HG02763 (cell line): ENCODE data around the gene BCL2L11.
"Not testable (repeated sequence)": the region's sequence is repeated elsewhere in the genome, so short reads cannot be mapped to it uniquely, and the experiment has no call there.

Experiments used
- ATAC-seq: cut with Tn5 transposase; IDR thresholded peaks from one replicate; pipeline ENCODE4 v1.9.1; 2021; ENCODE audit warnings: mild to moderate bottlenecking, moderate library complexity; ENCODE audit not compliant: unreplicated experiment

BCL2L11 gene

DNA sequence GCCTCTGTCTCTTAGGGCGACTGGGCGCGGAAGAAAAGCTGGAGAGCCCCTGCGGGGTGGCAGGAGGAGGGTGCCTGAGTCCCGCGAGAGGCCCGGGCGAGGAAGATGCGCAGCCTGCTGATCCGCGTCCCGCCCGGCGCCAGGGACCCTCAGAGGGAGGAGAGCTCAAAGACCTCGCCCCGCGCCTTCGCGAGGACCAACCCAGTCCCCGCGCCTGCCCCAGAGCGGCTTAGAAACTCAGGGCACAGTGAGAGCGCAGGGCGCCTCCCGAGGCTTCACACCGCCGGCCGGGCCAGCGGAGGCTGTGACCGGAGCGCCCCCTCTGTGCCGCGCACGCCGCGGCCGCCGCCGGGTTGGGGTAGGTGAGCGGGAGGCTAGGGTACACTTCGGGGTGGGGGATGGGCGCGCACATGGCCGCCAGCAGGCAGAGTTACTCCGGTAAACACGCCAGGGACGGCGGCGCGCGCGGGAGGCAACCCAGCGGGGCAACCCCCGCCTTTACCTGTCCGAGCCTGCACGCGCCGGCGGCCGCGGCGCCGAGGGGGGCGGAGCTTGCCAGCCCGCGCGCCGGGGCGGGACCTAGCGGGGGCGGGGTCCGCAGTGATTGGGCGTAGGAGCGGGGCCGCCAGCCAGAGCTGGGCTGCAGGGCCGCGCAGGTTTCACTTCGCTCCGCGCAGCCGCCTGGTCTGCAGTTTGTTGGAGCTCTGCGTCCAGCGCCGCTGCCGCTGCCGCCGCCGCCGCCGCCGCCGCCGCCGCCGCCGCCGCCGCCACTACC, at the start of gene BCL2L11:
Gene BCL2L11, plus strand, starts transcription at position 662 of the 775 bp plus-strand sequence. CDS start 2,832 bp downstream, outside the sequence.
- ATAC-seq: peak; percentile 57

GRCh38 chr2:111071600-111072171, 49.0 kb upstream of the BCL2L11 start:
- ATAC-seq: no peak

DNA sequence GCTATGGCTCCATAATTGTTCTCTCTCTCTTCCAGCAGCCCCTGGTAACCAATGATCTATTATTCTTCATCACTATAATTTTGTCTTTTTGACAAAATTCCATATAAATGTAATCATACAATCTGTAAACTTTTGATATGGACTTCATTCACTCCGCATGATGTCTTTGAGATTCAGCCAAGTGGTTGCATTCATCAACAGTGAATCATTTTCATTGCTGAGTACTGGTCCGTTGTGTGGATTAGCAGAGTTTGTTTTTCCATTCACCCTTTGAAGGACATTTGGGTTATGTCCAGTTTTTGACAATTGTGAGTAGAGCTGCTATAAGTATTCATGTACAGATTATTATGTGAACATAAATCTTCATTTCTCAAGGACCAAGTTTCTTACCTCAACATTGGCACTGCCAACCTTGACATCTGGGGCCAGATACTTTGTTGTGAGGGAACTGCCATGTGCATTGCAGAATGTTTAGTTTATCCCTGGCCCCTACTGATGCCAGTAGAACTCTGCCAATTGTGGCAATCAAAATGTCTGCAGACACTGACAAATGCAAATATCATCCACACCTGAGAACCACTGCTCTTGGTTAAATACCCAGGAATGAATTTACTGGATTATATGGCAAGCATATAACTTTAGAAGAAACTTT, 48.4 kb upstream of the BCL2L11 start:
- no peak for ATAC-seq

DNA sequence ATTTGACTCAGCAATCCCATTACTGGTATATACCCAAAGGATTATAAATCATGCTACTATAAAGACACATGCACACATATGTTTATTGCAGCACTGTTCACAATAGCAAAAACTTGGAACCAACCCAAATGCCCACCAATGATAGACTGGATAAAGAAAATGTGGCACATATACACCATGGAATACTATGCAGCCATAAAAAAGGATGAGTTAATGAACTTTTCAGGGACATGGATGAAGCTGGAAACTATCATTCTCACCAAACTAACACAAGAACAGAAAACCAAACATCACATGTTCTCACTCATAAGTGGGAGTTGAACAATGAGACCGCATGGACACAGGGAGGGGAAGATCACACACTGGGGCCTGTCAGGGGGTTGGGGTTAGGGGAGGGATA, 38.1 kb upstream of the BCL2L11 start:
- not testable (repeated sequence) for ATAC-seq

DNA sequence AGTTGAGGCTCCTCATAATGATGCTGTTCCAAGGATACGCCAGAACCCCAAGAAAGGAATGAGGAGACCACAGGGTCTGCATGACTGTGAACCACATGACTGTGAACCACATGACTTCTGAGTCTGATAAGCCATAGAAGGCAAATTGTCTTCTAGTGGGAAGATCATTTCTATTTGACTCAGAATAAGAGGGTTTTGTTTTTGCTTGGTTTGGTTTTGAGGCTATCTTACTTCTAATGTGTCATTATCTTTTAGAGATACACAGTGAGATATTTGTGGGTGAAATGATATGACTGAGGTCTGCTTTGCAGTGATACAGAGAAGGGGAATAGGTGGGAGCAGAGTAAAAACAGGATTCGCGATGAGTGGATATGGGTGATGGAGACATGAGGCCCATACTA, 28.9 kb upstream of the BCL2L11 start:
- no peak for ATAC-seq

- ATAC-seq: no peak
Measured at GRCh38 chr2:111094691-111095090, 26.0 kb upstream of the BCL2L11 start.

- no peak for ATAC-seq
Measured at GRCh38 chr2:111095434-111095833, 25.3 kb upstream of the BCL2L11 start.

DNA sequence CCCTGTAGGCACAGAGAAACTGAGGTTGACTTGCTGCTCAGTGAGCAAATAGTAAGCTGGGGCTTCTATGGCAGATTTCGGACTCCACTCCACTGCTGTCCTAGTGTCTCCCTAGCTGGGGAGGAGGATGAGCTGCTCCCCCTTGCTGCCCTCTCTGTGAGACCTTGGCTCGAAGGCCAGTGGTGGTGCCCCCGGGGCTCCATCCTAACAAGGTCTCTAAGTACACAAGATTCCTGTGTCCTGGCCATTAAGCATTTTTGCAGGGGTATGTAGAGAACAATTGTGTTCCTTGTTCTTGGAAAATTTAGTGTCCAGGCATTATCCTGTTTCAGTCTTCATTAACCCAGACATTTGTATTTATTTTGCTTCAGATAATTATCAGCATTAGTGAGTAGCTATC, 21.3 kb upstream of the BCL2L11 start:
- no peak for ATAC-seq

DNA sequence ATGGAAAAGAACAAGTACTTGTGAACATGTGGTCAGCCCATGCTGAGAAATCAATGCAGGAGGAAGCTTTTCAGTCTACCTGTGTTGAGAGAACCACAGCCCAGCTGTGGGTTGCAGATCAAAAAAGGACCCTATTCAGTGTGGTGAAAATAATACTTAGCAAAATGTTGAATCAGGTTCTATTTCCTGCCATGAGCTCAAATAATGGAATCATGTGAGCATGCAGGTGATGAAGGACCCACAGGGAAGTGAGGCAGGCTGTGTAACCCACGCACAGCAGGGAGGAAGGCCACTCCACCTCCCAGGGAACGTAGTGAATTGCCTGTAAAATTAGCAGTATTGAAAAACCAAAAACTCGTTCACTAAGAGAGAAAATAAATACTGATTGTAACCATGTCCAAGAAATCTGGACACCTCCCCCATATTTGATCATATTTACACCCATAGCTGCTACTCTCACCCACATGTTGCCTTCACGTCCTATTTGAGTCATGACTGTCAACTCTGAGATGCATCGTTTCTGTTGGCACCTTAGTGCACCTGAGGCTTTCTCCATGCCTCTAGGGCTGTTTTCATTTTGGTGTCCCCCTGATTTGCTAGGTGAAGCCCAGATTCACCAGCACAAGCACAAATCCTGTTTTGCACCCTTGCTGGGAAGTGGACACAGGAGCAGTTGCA, 20.5 kb upstream of the BCL2L11 start:
- peak; percentile 11 for ATAC-seq

GRCh38 chr2:111100765-111101162, 19.9 kb upstream of the BCL2L11 start:
- peak; percentile 77 for ATAC-seq

DNA sequence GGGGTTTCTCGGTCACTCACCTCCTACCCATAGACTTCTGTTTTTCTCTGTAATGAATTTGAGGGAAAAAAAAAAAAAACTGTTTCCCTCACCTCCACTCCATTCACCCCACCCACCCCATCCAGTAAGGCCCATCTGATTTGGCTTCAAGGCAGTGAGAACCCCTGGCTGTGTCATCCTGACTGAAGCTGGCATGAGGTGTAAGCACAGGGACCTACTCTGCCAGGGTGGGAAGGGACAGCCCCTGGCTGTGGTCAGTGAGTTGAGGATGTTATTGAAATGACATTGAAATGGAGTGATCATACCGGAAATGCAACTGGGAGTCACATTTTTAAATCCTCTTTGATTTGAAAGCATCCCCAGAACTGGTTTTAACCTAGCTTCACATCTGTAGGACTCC, 19.1 kb upstream of the BCL2L11 start:
- ATAC-seq: no peak

DNA sequence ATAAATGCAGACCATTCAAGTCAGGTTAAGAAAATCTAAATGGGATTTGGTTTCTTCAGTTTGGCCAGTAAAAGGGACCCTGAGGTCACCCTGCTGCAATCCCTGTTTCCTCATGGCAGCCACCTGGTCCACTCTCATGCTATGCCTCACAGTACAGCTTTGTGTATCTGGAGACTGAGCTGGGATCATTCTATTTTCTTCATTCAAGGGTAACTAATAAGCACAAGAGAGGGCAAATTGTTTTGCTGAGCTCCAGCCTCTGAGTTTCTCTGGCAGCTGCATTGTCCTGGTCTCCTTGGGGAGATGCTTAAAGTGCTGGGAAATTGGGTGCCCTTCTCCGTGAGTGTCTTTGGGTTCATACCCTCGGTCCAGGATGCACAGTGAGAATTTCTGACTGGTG, 18.5 kb upstream of the BCL2L11 start:
- no peak for ATAC-seq

DNA sequence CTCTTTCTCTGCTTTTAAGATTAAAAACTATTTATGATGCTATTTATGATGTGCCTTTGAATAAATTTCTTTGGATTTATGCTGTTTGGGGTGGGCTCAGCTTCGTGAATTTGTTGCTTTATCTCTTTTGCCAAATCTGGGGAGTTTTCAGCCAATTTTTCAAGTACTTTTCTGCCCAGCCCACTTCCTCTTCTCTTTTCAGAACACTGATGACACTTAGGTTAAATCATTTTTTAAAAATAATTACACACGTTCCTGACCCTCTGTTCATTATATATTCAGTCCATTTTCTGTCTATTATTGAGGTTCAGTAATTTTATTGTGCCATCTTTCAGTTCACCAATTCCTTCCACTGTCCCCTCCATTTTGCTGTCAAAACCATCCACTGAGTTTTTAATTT, 14.8 kb upstream of the BCL2L11 start:
- ATAC-seq: no peak

- no peak for ATAC-seq
Measured at GRCh38 chr2:111106706-111107105, 14.0 kb upstream of the BCL2L11 start.

GRCh38 chr2:111108745-111109271, 11.9 kb upstream of the BCL2L11 start:
- ATAC-seq: no peak

- no peak for ATAC-seq
Measured at GRCh38 chr2:111111101-111111755, 9.5 kb upstream of the BCL2L11 start.

DNA sequence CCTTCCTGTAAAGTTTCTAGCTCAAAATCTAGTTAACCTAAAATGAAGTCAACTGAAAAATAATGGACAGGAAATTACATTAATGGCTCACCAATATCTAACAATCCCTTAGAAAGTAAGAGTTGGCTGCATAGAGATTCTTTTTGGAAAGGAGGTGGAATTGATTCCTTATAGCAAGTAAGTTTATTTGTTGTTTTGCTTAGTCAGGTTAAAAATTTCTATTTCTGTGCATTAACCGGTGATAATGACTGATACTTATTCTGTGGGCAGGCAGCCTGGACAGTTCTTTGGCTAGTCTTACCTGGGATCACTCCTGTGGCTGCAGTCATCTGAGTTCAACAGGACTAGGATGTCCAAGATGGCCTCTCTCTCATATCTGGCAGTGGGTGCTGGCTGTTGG, 6.9 kb upstream of the BCL2L11 start:
- no peak for ATAC-seq

DNA sequence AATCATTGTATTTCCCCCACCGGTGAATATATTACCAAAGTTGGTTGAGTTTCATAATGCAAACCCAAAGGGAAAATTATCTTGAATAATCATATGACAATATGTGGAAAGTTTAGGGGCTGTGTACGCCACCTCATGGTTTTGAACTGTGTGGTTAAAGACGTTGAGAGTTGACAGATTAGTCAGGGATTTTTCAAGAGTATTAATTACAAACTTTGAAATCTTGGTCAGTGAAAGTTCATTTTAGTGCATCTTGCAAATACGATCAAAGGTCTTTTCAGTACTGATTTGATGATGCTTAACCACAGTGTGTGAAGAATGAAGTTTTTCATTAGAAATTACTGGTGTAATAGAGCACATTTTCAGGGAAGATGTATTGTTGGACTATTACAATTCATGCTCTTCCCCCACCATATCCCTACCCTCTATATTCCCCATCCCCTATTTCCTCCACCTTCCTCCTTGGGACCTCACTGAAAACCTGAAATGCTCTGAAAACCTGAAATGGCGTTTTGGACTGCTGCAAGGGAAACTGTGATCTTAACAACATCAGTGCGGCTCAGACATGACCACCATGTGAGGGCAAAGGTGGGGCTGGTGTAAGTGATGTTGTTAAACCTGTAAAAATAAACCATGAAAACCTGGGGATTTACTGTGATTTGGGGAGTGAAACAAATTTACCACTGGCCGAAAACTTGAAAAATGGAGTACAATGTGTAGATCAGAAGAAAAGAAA, 4.5 kb upstream of the BCL2L11 start:
- ATAC-seq: no peak

DNA sequence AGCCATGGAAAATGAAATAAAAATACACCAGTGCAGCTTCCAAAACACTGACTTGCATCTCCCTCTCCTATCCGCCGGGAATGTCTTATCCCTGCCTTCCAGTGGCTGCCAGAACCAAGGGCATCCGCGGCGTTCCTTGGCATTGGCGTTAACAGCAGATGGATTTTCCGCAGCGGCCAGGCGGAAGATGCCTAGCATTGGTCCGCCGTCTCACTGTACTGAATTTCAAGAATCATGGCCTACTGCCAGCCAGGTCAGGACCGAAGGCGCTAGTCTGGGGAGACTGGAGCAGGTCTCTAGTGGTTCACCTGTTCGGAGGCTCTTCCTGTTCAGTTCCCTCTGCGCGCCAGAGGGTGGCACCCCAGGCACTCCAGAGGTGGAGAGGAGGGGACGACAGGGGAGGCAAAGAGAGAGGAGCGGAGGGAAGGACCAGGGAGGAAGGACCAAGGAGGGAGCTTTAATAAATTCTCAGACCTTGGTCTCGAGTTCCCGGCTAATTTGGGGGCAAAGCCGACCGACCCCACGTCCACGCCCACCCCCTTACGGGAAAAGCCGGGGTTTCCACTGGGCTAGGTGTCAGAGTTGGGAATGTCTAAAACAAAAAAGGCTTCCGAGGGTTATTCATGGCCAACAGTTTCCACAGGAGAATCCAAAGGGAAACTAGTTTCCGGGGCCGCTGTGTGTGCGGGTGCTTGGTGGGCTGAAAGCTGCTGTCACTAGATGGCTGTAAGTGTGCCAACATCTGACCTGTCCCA, 3.7 kb upstream of the BCL2L11 start:
- ATAC-seq: no peak
